Immature natural killer cell (primary cell): ENCODE results near the gene OSBPL2. TPM values are rescaled to one million over a fixed set of nuclear protein-coding genes. Genes with fewer than 3 reads are reported as not detected.

Experiments
- DNase-seq, 3 donors: peaks; one replicate each; pipeline ENCODE4 v3.0.0; 2022; ENCODE audit warnings: mixed read lengths in 1 of 3
- H3K27ac Mint-ChIP-seq, 6 donors: one replicate each; pipeline ENCODE4 v1.8.0; 2020; ENCODE audit warnings: mixed read lengths in 6 of 6, mild to moderate bottlenecking in 5 of 6, inconsistent platforms in 4 of 6, moderate library complexity in 3 of 6
- H3K27me3 Mint-ChIP-seq, 3 donors: one replicate each; pipeline ENCODE4 v1.8.0; 2020 to 2021; ENCODE audit warnings: low read depth in 3 of 3, mild to moderate bottlenecking in 3 of 3, mixed read lengths in 3 of 3, moderate library complexity in 3 of 3, inconsistent platforms in 1 of 3
- H3K36me3 Mint-ChIP-seq, 3 donors: one replicate each; pipeline ENCODE4 v1.8.0; 2020; ENCODE audit warnings: mixed read lengths in 3 of 3, inconsistent platforms in 2 of 3, mild to moderate bottlenecking in 2 of 3
- H3K4me1 Mint-ChIP-seq, 2 donors: one replicate each; pipeline ENCODE4 v1.8.0; 2020; ENCODE audit warnings: inconsistent platforms in 2 of 2, mild to moderate bottlenecking in 2 of 2, mixed read lengths in 2 of 2, moderate library complexity in 1 of 2
- H3K4me3 Mint-ChIP-seq, 5 donors: one replicate each; pipeline ENCODE4 v1.8.0; 2020; ENCODE audit warnings: mild to moderate bottlenecking in 5 of 5, mixed read lengths in 5 of 5, inconsistent platforms in 3 of 5, moderate library complexity in 3 of 5
- H3K9me3 Mint-ChIP-seq, 6 donors: one replicate each; pipeline ENCODE4 v1.8.0; 2020; ENCODE audit warnings: mild to moderate bottlenecking in 6 of 6, mixed read lengths in 6 of 6, inconsistent platforms in 4 of 6, moderate library complexity in 3 of 6
- polyA plus RNA-seq, 3 donors: library from polyadenylated mRNA; unstranded; fragments of 300-500 nt; fragmentation: Illumina TruSeq; gene quantifications; one replicate each; pipeline ENCODE4 v1.2.3, GENCODE V29; 2021

The OSBPL2 gene
- polyA plus RNA-seq, 3 donors from 2014 or later = 17.9 to 45.2 (median 24.5) TPM

DNA sequence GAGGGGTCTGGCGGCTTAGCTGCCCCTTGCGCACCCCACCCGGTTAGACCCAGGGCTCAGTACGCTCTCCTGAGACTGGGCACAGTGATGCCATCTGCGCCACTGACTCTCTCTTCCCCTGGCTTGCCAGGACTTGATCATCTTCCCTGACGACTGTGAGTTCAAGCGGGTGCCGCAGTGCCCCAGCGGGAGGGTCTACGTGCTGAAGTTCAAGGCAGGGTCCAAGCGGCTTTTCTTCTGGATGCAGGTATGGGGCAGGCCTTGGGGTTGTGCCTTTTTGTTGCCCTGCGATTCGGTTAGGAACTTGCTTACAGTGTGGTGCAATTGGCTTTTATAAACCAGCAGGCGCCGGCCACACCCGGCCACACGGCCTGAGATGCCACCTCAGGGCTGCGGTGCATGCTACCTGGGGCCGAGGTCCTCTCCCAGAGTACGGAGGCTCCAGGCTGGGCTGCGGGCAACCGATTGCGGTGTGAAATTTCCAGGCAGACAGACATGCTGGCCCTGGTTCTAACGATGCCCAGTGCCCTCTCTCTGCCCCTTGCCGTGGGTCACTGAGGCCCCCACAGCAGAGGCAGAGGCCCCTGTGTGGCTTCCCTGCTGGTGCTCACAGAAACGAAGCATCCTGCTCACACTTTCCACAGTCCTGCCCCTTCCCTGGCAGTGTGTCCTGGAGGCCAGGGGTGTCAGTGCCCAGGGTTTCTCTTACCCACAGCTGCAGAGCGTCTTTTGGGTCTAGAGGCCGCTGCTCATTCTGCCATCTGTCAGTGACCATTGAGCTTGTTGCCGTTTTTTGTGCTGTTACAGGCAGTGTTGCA lies 66.2 kb downstream of the OSBPL2 start:
- Mint-ChIP-seq H3K36me3 (no peaks in the 10 kb centered on the region), H3K9me3 (no peaks in the 10 kb centered on the region), H3K27ac (peak overlapping the region; percentile 45 to 89 (median 78)), H3K27me3 (peaks cover 2 to 9% (median 7%) of the 10 kb centered on the region in 3 donors), H3K4me1 (peaks cover 33 to 36% of the 10 kb centered on the region in 2 donors), H3K4me3 (peak overlapping the region; percentile 88 to 92 (median 88))
- no peak for DNase-seq

DNA sequence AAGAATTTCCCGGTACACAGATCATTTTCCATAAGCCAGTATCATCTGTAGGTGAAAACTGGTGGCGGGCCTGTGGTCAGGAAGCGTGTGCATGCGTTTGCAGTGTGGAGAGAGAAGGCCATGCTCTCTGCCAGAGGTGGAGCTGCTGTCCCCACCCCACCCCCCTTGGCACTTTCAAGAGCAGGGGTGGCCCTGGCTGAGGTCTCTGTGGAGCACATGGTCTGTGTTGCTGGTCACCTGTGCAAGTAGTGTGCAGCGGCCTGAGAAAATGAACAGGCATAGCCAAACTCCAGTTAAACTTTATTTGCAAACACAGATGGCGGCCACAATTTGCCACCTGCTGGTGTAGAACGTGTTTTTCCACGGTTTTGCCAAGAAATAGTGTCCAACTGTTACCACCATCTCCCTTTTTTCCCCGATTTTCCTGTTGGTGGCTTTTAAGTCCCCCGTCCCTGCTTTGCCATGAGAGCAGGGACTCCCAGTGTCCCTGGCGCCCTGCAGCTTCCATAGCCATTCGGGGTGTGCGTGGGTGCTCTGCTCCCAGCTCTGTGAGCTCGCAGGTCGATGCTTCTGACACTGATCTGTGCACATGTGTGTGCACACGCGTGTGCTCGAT lies 66.9 kb downstream of the OSBPL2 start:
- H3K36me3 Mint-ChIP-seq = no peaks in the 10 kb centered on the region
- DNase-seq = no peak
- H3K4me1 Mint-ChIP-seq = peaks cover 33 to 36% of the 10 kb centered on the region in 2 donors
- peak overlapping the region; percentile 62 to 92 (median 88) for H3K4me3 Mint-ChIP-seq
- no peaks in the 10 kb centered on the region for H3K9me3 Mint-ChIP-seq
- peaks cover 2 to 9% (median 7%) of the 10 kb centered on the region in 3 donors for H3K27me3 Mint-ChIP-seq
- peak overlapping the region in 5 of 6 donors; percentile 48 to 73 (median 64) for H3K27ac Mint-ChIP-seq

DNA sequence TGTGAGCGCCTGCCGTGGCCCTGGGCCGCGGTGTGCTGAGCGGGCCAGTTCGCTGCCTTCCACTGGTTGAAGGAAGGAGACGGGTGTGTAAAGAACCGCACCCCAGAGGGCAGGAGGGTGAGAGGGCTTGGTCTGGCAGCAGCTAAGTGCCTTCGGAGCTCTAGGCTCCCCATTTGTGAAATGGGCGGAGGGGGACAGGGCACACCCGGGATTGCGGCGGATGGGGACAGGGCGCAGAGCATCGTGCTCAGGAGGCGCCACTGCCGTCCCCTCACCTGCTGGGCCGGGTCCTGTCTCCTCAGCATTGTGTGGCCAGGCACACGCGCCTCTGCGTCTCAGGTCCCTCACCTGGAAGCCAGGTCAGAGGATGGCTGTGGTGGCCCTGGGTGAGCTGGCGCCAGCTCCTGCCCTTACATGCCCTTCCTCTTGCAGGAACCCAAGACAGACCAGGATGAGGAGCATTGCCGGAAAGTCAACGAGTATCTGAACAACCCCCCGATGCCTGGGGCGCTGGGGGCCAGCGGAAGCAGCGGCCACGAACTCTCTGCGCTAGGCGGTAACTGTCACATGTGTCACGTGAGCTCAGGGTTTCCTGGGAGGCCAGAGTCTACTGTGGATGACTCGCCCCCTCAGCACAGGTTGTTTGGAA lies 67.6 kb downstream of the OSBPL2 start:
- Mint-ChIP-seq H3K4me1 (peaks cover 33 to 36% of the 10 kb centered on the region in 2 donors), H3K27me3 (peaks cover 2 to 9% (median 7%) of the 10 kb centered on the region in 3 donors), H3K9me3 (no peaks in the 10 kb centered on the region), H3K36me3 (no peaks in the 10 kb centered on the region), H3K27ac (peak overlapping the region in 1 of 6 donors; percentile 64), H3K4me3 (peak overlapping the region; percentile 32 to 90 (median 64))
- DNase-seq = no peak

DNA sequence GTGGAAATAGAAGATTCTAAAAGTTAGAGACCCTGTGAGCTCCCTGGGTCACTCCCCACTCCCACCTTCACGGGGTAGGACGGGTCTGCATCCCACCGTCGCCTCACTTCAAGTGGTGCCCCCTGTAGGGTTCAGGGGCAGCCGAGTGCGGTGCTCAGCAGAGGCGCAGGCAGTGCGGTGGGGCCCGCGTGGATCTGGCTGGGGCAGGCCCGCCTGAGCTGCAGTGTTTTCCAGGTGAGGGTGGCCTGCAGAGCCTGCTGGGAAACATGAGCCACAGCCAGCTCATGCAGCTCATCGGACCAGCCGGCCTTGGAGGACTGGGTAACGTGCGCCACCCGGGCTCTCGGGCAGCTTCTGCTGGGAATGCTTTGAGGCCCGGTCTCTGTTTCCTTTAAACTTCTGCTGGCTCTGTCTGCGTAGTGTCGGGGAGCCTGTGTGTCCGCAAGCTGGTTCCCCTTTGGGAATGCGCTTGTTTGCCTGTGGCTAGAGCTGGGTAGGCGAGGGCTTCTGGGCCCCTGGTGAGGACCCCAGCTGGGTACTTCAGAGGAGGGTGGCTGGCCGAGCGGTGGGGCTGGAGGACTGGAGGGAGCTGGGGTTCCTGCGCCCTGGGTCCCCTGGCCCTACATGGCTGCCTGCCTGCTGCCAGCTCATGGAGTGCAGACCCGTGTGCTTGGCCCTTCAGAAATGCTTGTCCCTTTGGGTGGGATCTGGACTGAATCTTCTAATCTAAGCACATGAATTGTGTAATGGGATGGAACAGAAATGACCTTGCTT lies 68.3 kb downstream of the OSBPL2 start:
- H3K27me3 Mint-ChIP-seq = peaks cover 2 to 7% (median 5%) of the 10 kb centered on the region in 3 donors
- peak overlapping the region in 3 of 5 donors; percentile 30 to 33 (median 32) for H3K4me3 Mint-ChIP-seq
- H3K4me1 Mint-ChIP-seq = peaks cover 28 to 30% of the 10 kb centered on the region in 2 donors
- H3K9me3 Mint-ChIP-seq = no peaks in the 10 kb centered on the region
- no peak for DNase-seq
- peak overlapping the region in 1 of 6 donors; percentile 46 for H3K27ac Mint-ChIP-seq
- no peaks in the 10 kb centered on the region for H3K36me3 Mint-ChIP-seq

DNA sequence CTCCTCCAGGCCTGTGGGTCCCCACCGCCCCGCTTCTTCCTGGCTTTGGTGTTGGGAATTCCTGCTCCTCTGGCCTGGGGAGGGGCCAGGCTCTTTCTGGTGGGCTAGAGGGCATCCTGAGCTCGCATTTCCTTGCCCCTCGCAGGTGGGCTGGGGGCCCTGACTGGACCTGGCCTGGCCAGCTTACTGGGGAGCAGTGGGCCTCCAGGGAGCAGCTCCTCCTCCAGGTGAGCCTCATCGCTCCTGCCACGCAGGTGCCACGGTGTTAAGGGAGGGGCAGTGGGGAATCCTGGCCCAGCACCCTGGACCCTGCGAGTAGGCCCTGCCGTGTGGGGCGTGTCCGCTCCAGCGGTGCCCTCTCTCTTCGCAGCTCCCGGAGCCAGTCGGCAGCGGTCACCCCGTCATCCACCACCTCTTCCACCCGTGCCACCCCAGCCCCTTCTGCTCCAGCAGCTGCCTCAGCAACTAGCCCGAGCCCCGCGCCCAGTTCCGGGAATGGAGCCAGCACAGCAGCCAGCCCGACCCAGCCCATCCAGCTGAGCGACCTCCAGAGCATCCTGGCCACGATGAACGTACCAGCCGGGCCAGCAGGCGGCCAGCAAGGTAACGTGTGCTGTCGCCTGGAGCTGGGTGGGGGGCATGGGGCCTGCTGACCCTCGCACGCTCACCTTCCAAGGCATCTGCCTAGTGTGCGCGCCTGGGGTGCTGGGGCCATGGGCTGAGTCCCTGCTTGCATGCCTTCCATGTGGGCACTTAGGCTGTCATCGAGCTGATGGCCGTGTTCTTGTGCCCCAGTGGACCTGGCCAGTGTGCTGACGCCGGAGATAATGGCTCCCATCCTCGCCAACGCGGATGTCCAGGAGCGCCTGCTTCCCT lies 69.1 kb downstream of the OSBPL2 start:
- H3K9me3 Mint-ChIP-seq = no peaks in the 10 kb centered on the region
- no peak overlapping the region for H3K27ac Mint-ChIP-seq
- no peak overlapping the region for H3K4me3 Mint-ChIP-seq
- H3K4me1 Mint-ChIP-seq = peaks cover 24% of the 10 kb centered on the region in 2 donors
- peaks cover 0 to 4% (median 3%) of the 10 kb centered on the region in 3 donors for H3K27me3 Mint-ChIP-seq
- H3K36me3 Mint-ChIP-seq = no peaks in the 10 kb centered on the region
- no peak for DNase-seq

DNA sequence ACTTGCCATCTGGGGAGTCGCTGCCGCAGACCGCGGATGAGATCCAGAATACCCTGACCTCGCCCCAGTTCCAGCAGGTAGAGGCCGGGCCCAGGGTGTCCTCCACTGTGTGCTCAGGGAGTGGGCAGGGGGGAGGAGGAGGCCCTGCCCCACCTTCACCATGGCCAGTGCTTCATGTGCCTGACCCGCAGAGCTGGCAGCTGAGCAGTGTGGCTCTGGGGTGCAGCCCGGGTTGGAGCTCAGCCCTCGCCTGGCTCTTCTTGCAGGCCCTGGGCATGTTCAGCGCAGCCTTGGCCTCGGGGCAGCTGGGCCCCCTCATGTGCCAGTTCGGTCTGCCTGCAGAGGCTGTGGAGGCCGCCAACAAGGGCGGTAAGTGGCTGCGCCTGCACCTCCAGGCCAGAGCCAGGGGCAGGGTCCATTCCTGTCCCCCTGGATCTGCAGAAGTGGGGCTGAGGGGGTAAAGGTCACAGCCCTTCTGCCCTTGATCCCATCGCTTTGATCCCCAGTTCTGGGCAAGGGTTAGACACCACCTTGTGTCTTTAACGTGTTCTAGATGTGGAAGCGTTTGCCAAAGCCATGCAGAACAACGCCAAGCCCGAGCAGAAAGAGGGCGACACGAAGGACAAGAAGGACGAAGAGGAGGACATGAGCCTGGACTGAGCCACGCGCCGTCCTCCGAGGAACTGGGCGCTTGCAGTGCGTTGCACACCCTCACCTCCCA lies 69.9 kb downstream of the OSBPL2 start:
- no peaks in the 10 kb centered on the region for H3K36me3 Mint-ChIP-seq
- no peak overlapping the region for H3K4me3 Mint-ChIP-seq
- no peak for DNase-seq
- H3K27ac Mint-ChIP-seq = no peak overlapping the region
- H3K4me1 Mint-ChIP-seq = peaks cover 24% of the 10 kb centered on the region in 2 donors
- H3K27me3 Mint-ChIP-seq = peaks cover 0 to 4% (median 3%) of the 10 kb centered on the region in 3 donors
- no peaks in the 10 kb centered on the region for H3K9me3 Mint-ChIP-seq

DNA sequence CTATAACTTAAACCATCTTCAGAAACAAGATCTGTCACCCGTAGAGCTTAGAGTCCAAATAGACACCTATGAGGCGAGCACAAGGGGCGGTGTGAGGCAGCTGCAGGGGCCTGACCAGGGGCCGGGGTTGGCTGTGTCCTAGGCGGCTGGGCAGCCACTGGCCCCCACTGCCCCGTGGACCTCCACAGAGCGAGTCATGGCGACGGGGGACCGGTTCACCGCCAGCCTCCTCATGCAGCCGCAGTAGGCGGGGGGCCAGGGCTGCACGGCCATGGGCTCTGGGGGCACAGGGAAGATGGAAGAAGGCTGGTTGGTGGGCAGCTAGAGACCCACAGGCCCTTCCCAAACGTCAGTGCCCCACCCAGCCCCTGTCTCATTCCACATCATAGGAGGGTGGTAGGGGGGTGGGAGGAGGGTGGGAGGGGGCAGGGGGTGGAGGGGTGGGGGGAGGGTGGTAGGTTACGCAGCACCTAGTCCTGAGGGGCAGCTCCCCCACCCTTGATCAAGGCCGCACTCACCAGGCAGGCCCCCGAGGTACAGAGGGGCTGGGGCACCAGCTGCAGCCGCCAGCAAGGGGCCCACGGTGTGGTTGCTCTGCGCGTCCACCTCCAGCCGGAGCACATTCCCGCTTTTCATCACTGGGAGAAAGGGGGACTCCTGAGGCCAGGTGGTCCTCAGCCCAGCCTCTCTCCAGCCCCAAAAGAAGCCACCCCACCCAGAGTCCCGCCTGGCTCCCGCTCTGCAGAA lies 71.0 kb downstream of the OSBPL2 start:
- peaks cover 0 to 3% (median 0%) of the 10 kb centered on the region in 3 donors for H3K27me3 Mint-ChIP-seq
- peaks cover 13 to 14% of the 10 kb centered on the region in 2 donors for H3K4me1 Mint-ChIP-seq
- no peak overlapping the region for H3K4me3 Mint-ChIP-seq
- H3K9me3 Mint-ChIP-seq = no peaks in the 10 kb centered on the region
- H3K27ac Mint-ChIP-seq = no peak overlapping the region
- no peak for DNase-seq
- H3K36me3 Mint-ChIP-seq = no peaks in the 10 kb centered on the region

DNA sequence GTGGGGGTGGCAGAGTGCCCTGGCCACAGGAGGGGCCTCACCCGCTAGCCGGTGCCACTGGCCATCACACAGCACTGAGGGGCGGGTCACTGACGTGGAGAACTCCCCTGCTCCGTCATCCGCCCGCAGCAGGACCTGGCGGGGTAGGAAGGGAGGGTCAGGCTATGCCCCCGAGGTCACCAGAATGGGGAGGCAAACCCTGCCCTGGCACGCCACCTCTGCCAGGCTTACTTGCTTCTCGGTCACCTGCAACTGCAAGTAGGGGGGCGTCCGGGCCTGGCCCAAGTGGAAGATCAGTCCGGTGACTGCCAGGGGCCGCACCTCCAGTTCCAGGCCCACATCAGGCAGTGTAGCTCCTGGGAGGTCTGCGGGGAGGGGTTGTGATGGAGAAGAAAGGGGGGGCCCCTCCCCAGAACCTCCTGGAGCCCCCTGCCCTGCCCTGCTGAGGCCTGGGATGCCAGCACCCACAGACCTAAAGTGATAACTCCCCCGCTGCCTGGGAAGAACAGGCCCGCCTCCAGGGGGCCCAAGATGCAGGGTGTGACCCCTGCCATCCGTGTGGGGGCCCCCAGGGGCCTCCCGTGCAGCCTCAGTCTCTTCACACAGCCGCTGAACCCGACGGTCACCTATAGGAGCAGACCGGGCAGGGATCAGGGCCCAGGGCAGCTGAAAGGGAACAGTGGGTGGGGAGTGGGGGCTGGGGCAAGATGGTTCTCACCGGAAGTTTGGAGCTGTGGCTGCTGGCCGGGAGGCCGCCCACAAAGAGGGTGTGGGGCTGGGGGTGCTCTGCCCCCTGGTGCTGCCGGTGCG lies 71.8 kb downstream of the OSBPL2 start:
- Mint-ChIP-seq H3K9me3 (no peaks in the 10 kb centered on the region), H3K4me1 (peaks cover 5 to 6% of the 10 kb centered on the region in 2 donors), H3K27ac (no peak overlapping the region), H3K36me3 (no peaks in the 10 kb centered on the region), H3K4me3 (no peak overlapping the region), H3K27me3 (peaks cover 0 to 3% (median 0%) of the 10 kb centered on the region in 3 donors)
- no peak for DNase-seq

DNA sequence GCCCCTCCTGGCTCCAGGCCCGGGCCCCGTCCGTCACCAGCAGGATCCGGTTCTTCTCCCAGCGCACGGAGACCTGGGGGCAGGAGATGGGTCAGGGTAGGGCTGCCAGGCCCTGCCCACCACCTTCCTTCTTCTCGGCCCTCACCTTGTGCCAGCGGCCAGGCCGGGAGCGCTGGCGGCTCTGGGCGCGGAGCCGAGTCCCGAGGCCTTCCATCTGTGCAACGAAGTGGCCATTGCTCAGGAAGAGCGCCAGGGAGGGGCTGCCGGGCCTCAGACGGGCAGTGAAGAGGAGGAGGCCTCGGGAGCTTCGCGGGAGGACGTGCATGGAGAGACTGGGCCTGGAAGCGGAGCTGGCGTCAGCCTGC lies 72.4 kb downstream of the OSBPL2 start:
- no peaks in the 10 kb centered on the region for H3K9me3 Mint-ChIP-seq
- no peaks in the 10 kb centered on the region for H3K36me3 Mint-ChIP-seq
- H3K27ac Mint-ChIP-seq = no peak overlapping the region
- peaks cover 0 to 3% (median 0%) of the 10 kb centered on the region in 3 donors for H3K27me3 Mint-ChIP-seq
- H3K4me1 Mint-ChIP-seq = peaks cover 0 to under 1% of the 10 kb centered on the region in 2 donors
- H3K4me3 Mint-ChIP-seq = no peak overlapping the region
- no peak for DNase-seq

DNA sequence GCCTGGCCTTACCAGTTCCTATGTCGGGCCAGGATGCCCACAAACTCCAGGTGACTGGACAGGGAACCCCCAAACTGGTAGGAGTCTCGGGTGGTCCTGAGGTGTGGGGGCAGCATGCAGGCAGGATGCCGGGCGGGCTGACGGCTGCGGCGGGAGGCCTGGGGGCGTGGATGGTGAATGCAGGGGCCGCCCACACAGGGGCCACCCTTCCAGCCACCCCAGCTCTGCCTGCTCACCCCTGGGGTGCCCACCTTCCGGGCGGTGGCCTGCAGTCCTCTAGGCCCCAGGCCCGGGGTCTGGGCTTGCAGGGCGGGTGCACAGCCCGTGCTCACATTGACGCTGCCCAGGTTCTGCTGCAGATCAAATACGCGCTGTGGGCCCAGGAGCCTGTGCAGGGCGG lies 72.8 kb downstream of the OSBPL2 start:
- H3K27me3 Mint-ChIP-seq = peaks cover 0 to 2% (median 0%) of the 10 kb centered on the region in 3 donors
- H3K27ac Mint-ChIP-seq = no peak overlapping the region
- no peaks in the 10 kb centered on the region for H3K36me3 Mint-ChIP-seq
- no peaks in the 10 kb centered on the region for H3K9me3 Mint-ChIP-seq
- no peaks in the 10 kb centered on the region for H3K4me1 Mint-ChIP-seq
- H3K4me3 Mint-ChIP-seq = no peak overlapping the region
- no peak for DNase-seq
